Lower leg skin (tissue), 3 donors: Measurements from ENCODE around the gene PDK1.

Experiments
- POLR2A ChIP-seq, 2 donors: fragments of 450-650 bp; IDR thresholded peaks; one replicate each; pipeline ENCODE4 v1.6.1; 2016 to 2017; ENCODE audit warnings: antibody characterized with exemption in 2 of 2, mild to moderate bottlenecking in 1 of 2, moderate library complexity in 1 of 2
- TF ChIP-seq, protein P1 (sequence below), 3 donors: fragments of 450-650 bp; IDR thresholded peaks; one replicate each; pipeline ENCODE4 v1.5.1; 2016; ENCODE audit warnings: antibody characterized with exemption in 3 of 3, mild to moderate bottlenecking in 3 of 3, moderate library complexity in 2 of 3

DNA sequence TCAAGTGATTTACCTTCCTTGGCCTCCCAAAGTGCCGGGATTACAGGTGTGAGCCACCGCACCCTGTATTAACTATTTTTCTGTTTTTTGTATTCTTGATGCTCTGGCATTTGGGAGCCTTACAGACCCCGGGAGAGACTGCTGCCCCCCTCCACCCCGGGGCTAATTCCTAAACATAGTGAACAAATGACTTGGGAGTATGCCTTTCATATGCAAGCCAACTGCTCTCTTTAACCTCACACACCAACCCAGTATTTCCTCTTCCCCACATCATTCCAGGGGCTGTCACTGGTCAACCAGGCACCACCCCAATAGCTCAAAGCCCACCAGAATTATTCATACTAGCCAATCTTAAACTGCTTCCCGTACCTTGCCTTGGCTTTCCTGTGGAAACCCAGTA is 79.7 kb downstream of the PDK1 start:
- TF ChIP-seq, protein P1, sequence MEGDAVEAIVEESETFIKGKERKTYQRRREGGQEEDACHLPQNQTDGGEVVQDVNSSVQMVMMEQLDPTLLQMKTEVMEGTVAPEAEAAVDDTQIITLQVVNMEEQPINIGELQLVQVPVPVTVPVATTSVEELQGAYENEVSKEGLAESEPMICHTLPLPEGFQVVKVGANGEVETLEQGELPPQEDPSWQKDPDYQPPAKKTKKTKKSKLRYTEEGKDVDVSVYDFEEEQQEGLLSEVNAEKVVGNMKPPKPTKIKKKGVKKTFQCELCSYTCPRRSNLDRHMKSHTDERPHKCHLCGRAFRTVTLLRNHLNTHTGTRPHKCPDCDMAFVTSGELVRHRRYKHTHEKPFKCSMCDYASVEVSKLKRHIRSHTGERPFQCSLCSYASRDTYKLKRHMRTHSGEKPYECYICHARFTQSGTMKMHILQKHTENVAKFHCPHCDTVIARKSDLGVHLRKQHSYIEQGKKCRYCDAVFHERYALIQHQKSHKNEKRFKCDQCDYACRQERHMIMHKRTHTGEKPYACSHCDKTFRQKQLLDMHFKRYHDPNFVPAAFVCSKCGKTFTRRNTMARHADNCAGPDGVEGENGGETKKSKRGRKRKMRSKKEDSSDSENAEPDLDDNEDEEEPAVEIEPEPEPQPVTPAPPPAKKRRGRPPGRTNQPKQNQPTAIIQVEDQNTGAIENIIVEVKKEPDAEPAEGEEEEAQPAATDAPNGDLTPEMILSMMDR (IDR thresholded peaks at IDR 0.05) = no peak
- no peak for TF ChIP-seq POLR2A (IDR thresholded peaks at IDR 0.05)
